GM13976 (cell line): ENCODE data around the gene PRDX2.
"Not testable (repeated sequence)": the region's sequence is repeated elsewhere in the genome, so short reads cannot be mapped to it uniquely, and the experiment has no call there.

Experiments
- DNase-seq: peaks from one replicate; pipeline ENCODE4 v3.0.0; 2012; ENCODE audit warnings: low spot score
- in situ Hi-C: fragments of 300-500 bp; cut with MboI; formaldehyde crosslinking; loops from one replicate; pipeline ENCODE4 v1.12.0; 2022; ENCODE audit warnings: low sequenced_read_pairs, mixed read lengths, inconsistent platforms; ENCODE audit not compliant: unreplicated experiment
- TF ChIP-seq, protein P1 (sequence below): IDR thresholded peaks from 2 replicates; pipeline ENCODE4 v1.5.1; 2012; ENCODE audit warnings: borderline replicate concordance, mild to moderate bottlenecking; ENCODE audit not compliant: insufficient read depth; ENCODE audit errors: extremely low read depth, missing control alignments, control extremely low read depth

Gene PRDX2

DNA sequence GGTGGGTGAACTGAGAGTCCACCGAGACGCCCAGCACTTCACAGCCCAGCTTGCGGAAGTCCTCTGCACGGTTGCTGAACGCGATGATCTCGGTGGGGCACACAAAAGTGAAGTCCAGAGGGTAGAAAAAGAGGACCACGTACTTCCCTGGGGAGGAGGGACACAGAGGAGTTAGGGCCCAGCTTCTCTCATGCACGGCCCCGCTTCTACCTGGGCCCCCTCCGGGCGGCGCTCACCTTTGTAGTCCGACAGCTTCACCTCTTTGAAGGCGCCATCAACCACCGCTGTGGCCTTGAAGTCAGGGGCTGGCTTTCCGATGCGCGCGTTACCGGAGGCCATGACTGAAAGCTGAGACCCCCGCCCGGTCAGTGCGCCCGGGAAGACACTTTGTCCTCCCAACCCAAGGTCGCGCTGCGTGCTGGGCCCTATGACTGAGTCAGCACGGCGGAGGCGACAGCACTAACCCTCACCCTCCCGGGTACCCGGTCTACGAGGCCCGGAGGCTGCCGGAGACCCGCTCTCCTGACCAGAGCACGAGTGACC lies 606 bp downstream of the PRDX2 start:
- in situ Hi-C loops: no loop called here
- TF ChIP-seq, protein P1, sequence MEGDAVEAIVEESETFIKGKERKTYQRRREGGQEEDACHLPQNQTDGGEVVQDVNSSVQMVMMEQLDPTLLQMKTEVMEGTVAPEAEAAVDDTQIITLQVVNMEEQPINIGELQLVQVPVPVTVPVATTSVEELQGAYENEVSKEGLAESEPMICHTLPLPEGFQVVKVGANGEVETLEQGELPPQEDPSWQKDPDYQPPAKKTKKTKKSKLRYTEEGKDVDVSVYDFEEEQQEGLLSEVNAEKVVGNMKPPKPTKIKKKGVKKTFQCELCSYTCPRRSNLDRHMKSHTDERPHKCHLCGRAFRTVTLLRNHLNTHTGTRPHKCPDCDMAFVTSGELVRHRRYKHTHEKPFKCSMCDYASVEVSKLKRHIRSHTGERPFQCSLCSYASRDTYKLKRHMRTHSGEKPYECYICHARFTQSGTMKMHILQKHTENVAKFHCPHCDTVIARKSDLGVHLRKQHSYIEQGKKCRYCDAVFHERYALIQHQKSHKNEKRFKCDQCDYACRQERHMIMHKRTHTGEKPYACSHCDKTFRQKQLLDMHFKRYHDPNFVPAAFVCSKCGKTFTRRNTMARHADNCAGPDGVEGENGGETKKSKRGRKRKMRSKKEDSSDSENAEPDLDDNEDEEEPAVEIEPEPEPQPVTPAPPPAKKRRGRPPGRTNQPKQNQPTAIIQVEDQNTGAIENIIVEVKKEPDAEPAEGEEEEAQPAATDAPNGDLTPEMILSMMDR: no peak
- no peak for DNase-seq

DNA sequence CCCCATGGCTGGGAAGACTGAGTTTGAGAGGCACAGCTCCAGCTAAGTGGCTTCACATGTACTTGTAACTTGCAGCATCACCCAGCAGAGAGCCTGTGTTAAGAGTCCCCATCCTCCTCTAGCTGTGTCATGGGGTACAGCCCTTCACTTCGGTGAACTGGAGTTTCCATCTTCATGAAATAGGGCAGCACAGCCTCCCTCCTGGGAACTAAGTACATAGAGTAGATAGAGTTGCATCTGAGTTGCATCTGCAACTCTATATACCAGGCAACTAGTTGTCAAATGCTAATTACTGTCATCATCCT lies 1.2 kb downstream of the PRDX2 start:
- in situ Hi-C loops: no loop called here

DNA sequence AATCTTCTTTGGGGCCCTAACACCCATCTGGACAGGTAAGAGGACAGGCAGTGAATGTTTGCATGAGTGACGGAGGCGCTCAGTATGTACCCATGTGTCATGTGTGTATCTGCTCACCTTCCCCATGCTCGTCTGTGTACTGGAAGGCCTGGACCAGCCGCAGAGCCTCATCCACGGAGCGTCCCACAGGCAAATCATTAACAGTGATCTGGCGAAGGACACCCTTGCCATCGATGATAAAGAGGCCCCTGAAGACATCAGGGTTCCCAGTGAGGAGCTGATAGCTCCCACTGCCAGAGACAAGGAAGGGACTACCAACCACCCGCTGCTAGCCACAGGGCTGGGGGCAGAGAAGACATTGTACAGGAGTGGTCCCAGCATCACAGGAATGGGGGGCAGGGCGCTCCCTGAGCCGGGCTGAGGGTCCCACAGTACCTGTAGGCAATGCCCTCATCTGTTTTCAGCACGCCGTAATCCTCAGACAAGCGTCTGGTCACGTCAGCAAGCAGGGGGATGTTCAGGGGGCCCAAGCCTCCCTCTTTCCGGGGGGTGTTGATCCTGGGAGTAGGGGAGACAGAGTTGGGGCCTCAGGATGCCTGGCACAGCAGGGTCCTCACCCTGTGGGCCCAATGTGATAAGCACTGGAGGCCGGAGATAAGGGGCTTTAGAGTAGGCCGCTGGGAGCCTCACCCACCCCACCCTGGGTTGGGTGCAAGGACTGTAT lies 1.7 kb downstream of the PRDX2 start:
- TF ChIP-seq, protein P1: no peak
- in situ Hi-C loops: no loop called here
- no peak for DNase-seq

More for the DNA sequence above, 1.2 kb downstream of the PRDX2 start:
- DNase-seq: no peak
- TF ChIP-seq, protein P1: no peak

DNA sequence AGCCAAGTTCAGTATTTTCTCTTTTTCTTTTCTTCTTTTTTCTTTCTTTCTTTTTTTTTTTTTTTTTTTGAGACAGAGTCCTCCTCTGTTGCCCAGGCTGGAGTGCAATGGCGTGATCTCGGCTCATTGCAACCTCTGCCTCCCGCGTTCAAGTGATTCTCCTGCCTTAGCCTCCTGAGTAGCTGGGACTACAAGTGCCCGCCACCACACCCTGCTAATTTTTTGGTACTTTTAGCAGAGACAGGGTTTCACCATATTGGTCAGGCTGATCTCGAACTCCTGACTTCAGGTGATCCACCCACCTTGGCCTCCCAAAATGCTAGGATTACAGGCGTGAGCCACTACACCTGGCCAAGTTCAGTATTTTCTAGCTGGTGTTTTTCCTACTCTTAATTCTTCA lies 4.0 kb downstream of the PRDX2 start:
- in situ Hi-C loops, DNase-seq: not testable (repeated sequence)

DNA sequence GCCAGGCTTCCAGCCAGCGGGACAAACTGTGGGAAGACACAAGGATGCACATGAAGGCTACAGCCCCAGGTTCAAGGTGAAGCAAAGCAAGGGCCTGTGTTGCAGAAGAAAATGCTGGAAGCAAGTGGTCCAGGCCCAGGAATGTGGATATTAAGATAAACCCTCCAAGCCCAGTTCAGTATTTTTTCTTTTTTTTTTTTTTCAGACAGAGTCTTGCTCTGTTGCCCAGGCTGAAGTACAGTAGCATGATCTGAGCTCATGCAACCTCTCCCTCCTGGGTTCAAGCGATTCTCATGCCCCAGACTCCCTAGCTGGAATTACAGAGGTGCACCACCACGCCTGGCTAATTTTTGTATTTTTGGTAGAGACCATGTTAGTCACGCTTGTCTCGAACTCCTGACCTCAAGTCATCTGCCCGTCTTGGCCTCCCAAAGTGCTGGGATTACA lies 4.4 kb downstream of the PRDX2 start:
- in situ Hi-C loops: no loop called here
- TF ChIP-seq, protein P1: no peak
- no peak for DNase-seq

DNA sequence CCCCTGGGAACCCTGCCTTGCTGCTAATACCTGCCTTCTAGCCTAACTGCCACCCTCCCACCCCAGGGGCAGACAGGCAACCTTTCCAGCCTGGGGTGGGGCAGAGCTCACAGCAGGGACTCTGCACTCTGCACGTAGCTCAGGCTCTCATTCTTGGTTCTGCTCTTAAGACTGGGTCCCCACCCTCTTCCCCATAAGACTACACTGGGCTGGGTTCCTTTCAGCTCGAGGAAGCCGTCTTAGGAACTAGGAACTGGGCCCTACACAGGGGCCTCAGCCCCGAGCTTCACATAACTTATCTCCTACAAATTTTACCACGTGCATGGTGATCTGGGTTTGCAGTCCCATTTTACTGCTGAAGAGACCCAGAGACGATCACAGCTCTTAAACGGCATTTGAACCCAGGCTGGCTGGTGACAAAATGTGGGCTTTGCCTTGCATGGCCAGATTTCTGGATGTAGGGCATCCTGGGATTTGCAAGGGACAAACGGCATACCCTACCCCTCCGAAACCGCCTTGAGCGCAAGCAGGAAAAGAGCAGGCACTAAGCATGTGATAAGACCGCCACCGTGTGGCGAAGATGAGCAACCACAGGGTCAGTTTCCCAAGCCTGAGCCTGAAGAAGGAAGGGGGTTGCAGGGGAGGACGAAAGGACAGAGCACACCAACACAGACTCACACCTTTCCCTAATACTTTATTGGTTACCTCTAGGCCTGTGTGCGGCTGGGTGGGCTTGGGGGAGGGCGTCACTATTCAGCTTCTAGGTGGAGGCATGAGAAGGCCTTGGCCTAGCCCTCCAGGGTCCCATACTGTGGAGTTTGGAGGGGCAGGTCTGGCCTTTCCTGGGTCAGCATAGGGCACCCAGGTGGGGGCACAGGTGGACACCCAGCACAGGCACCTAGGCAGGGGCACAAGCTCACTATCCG lies 5.2 kb downstream of the PRDX2 start:
- in situ Hi-C loops: no loop called here
- DNase-seq: peak; percentile 74
- TF ChIP-seq, protein P1: peak; percentile 87

DNA sequence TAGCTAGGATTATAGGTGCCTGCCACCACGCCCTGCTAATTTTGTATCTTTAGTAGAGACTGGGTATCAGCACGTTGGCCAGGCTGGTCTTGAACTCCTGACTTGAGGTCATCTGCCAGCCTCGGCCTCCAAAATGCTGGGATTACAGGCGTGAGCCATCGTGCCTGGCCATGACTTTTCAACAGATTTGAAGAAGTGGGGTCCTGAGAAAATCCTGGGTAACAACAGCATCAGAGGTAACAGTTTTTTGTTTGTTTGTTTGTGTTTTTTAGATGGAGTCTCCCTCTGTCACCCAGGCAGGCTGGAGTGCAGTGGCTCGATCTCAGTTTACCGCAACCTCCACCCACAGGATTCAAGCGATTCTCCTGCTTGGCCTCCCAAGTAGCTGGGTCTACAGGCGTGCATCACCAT lies 6.6 kb downstream of the PRDX2 start:
- DNase-seq: no peak
- TF ChIP-seq, protein P1: no peak
- in situ Hi-C loops: no loop called here
